ENCODE results near the gene SV2C. TPM values are rescaled to one million over a fixed set of nuclear protein-coding genes. Genes with fewer than 3 reads are reported as not detected.

SV2C gene
- total RNA-seq, 5 donors from 2014 or later (not counting 1 experiment from before 2014, with no cell fraction given) = 0.03 to 0.07 (median 0.03) TPM; not detected in 2

GRCh38 chr5:76050134-76050533, 33.0 kb upstream of the SV2C start:
- WGBS (ENCODE audit: insufficient coverage) = no CpG with 5 or more reads among the region's 1 CpG
- ChIA-PET POLR2A (no interaction called here), CTCF (no interaction called here)
- ATAC-seq (replicated peaks in 1 of 4) (no peak), DNase-seq (no peak)
- H3K4me3 ChIP-seq (ENCODE audit: control insufficient read depth in 1 of 2, extremely low read depth in 1 of 2, low read length in 1 of 2) = no peak overlapping the region
- no peaks in the 10 kb centered on the region for H3K9me3 Mint-ChIP-seq
- no peaks in the 10 kb centered on the region for H3K36me3 ChIP-seq (ENCODE audit: control insufficient read depth in 2 of 2, extremely low read depth in 1 of 2, insufficient read depth in 1 of 2, low read length in 1 of 2)
- H3K27me3 Mint-ChIP-seq = peaks cover 19 to 22% of the 10 kb centered on the region in 2 donors
- H3K27ac Mint-ChIP-seq = no peak overlapping the region
- H3K9me3 ChIP-seq = no peaks in the 10 kb centered on the region
- H3K36me3 Mint-ChIP-seq = no peaks in the 10 kb centered on the region
- peaks cover 0 to 6% of the 10 kb centered on the region in 2 experiments for H3K27me3 ChIP-seq (replicated peaks in 1 of 2; ENCODE audit: control insufficient read depth in 2 of 2, extremely low read depth in 1 of 2, insufficient read depth in 2 of 2, low read length in 1 of 2)
- no peaks in the 10 kb centered on the region for H3K4me1 Mint-ChIP-seq
- H3K27ac ChIP-seq (ENCODE audit: low read length) = no peak overlapping the region
- no peak overlapping the region for H3K4me3 Mint-ChIP-seq
- no peaks in the 10 kb centered on the region for H3K4me1 ChIP-seq (ENCODE audit: control insufficient read depth in 1 of 2, extremely low read depth in 1 of 2, insufficient read depth in 2 of 2, low read length in 2 of 2)

GRCh38 chr5:76062502-76063041, 20.6 kb upstream of the SV2C start:
- H3K9me3 Mint-ChIP-seq = no peaks in the 10 kb centered on the region
- H3K4me1 ChIP-seq (ENCODE audit: control insufficient read depth in 1 of 2, extremely low read depth in 1 of 2, insufficient read depth in 2 of 2, low read length in 2 of 2) = no peaks in the 10 kb centered on the region
- H3K9me3 ChIP-seq = no peaks in the 10 kb centered on the region
- 86% methylated on average over 1 of the region's 4 CpGs for WGBS (ENCODE audit: insufficient coverage)
- H3K4me3 Mint-ChIP-seq = no peak overlapping the region
- no peaks in the 10 kb centered on the region for H3K36me3 Mint-ChIP-seq
- ATAC-seq (replicated peaks in 1 of 4) (no peak), DNase-seq (no peak)
- peaks cover 15 to 23% of the 10 kb centered on the region in 2 donors for H3K27me3 Mint-ChIP-seq
- no peaks in the 10 kb centered on the region for H3K36me3 ChIP-seq (ENCODE audit: control insufficient read depth in 2 of 2, extremely low read depth in 1 of 2, insufficient read depth in 1 of 2, low read length in 1 of 2)
- H3K27ac Mint-ChIP-seq = no peak overlapping the region
- POLR2A ChIA-PET = no interaction called here
- CTCF ChIA-PET = no interaction called here
- no peak overlapping the region for H3K27ac ChIP-seq (ENCODE audit: low read length)
- H3K27me3 ChIP-seq (replicated peaks in 1 of 2; ENCODE audit: control insufficient read depth in 2 of 2, extremely low read depth in 1 of 2, insufficient read depth in 2 of 2, low read length in 1 of 2) = peaks cover 0 to 2% of the 10 kb centered on the region in 2 experiments
- H3K4me3 ChIP-seq (ENCODE audit: control insufficient read depth in 1 of 2, extremely low read depth in 1 of 2, low read length in 1 of 2) = no peak overlapping the region
- no peaks in the 10 kb centered on the region for H3K4me1 Mint-ChIP-seq

GRCh38 chr5:76065258-76065657, 17.9 kb upstream of the SV2C start:
- peaks cover 13 to 26% of the 10 kb centered on the region in 2 donors for H3K27me3 Mint-ChIP-seq
- no peaks in the 10 kb centered on the region for H3K4me1 ChIP-seq (ENCODE audit: control insufficient read depth in 1 of 2, extremely low read depth in 1 of 2, insufficient read depth in 2 of 2, low read length in 2 of 2)
- no peaks in the 10 kb centered on the region for H3K9me3 ChIP-seq
- ChIA-PET CTCF (interaction anchor here (0.6 kb wide), 2 partner anchors 455 to 780 kb away, joined by 3 to 5 read pairs; no protein-coding TSS in a partner anchor), POLR2A (no interaction called here)
- H3K36me3 ChIP-seq (ENCODE audit: control insufficient read depth in 2 of 2, extremely low read depth in 1 of 2, insufficient read depth in 1 of 2, low read length in 1 of 2) = no peaks in the 10 kb centered on the region
- DNase-seq = no peak
- H3K9me3 Mint-ChIP-seq = no peaks in the 10 kb centered on the region
- H3K27ac Mint-ChIP-seq = no peak overlapping the region
- no peak overlapping the region for H3K4me3 Mint-ChIP-seq
- peaks cover 2 to 7% of the 10 kb centered on the region in 2 experiments for H3K27me3 ChIP-seq (replicated peaks in 1 of 2; ENCODE audit: control insufficient read depth in 2 of 2, extremely low read depth in 1 of 2, insufficient read depth in 2 of 2, low read length in 1 of 2)
- ATAC-seq (replicated peaks in 1 of 4) = no peak
- H3K4me3 ChIP-seq (ENCODE audit: control insufficient read depth in 1 of 2, extremely low read depth in 1 of 2, low read length in 1 of 2) = no peak overlapping the region
- no peak overlapping the region for H3K27ac ChIP-seq (ENCODE audit: low read length)
- WGBS (ENCODE audit: insufficient coverage) = 60% methylated on average over 1 of the region's 5 CpGs
- no peaks in the 10 kb centered on the region for H3K4me1 Mint-ChIP-seq
- H3K36me3 Mint-ChIP-seq = no peaks in the 10 kb centered on the region

- Histone ChIP-seq H3K27me3 (replicated peaks in 1 of 2; ENCODE audit: control insufficient read depth in 2 of 2, extremely low read depth in 1 of 2, insufficient read depth in 2 of 2, low read length in 1 of 2) (peaks cover 0 to 7% of the 10 kb centered on the region in 2 experiments), H3K4me1 (ENCODE audit: control insufficient read depth in 1 of 2, extremely low read depth in 1 of 2, insufficient read depth in 2 of 2, low read length in 2 of 2) (no peaks in the 10 kb centered on the region), H3K9me3 (no peaks in the 10 kb centered on the region), H3K27ac (ENCODE audit: low read length) (no peak overlapping the region), H3K4me3 (ENCODE audit: control insufficient read depth in 1 of 2, extremely low read depth in 1 of 2, low read length in 1 of 2) (no peak overlapping the region), H3K36me3 (ENCODE audit: control insufficient read depth in 2 of 2, extremely low read depth in 1 of 2, insufficient read depth in 1 of 2, low read length in 1 of 2) (no peaks in the 10 kb centered on the region)
- H3K9me3 Mint-ChIP-seq = no peaks in the 10 kb centered on the region
- ChIA-PET CTCF (no interaction called here), POLR2A (interaction anchor here in 1 of 2 donors (0.5 kb wide), 1 partner anchor 573 kb away, joined by 3 read pairs; no protein-coding TSS in a partner anchor)
- H3K27ac Mint-ChIP-seq = no peak overlapping the region
- no peak overlapping the region for H3K4me3 Mint-ChIP-seq
- 76% methylated on average over 3 of the region's 4 CpGs for WGBS (ENCODE audit: insufficient coverage)
- H3K27me3 Mint-ChIP-seq = peaks cover 31 to 38% of the 10 kb centered on the region in 2 donors
- H3K36me3 Mint-ChIP-seq = no peaks in the 10 kb centered on the region
- ATAC-seq (replicated peaks in 1 of 4) (no peak), DNase-seq (no peak)
- no peaks in the 10 kb centered on the region for H3K4me1 Mint-ChIP-seq
Measured at GRCh38 chr5:76069061-76069735, 14.0 kb upstream of the SV2C start.

GRCh38 chr5:76074487-76075065, 8.6 kb upstream of the SV2C start:
- 50% methylated on average over 1 of the region's 2 CpGs for WGBS (ENCODE audit: insufficient coverage)
- no peaks in the 10 kb centered on the region for H3K9me3 Mint-ChIP-seq
- ATAC-seq (replicated peaks in 1 of 4) (peak in 3 of 4 experiments; percentile 49 to 57 (median 55)), DNase-seq (peak in 6 of 35 experiments; percentile 10 to 46 (median 17))
- CTCF ChIA-PET = interaction anchor here in 1 of 2 donors (1.0 to 1.7 kb wide), 5 partner anchors 101 to 700 kb away, joined by 3 to 8 read pairs (median 4); no protein-coding TSS in a partner anchor
- H3K27me3 Mint-ChIP-seq = peaks cover 53 to 68% of the 10 kb centered on the region in 2 donors
- no peak overlapping the region for H3K4me3 Mint-ChIP-seq
- no peak overlapping the region for H3K27ac Mint-ChIP-seq
- H3K36me3 Mint-ChIP-seq = no peaks in the 10 kb centered on the region
- no peak overlapping the region for H3K27ac ChIP-seq (ENCODE audit: low read length)
- peaks cover 3 to 10% of the 10 kb centered on the region in 2 experiments for H3K27me3 ChIP-seq (replicated peaks in 1 of 2; ENCODE audit: control insufficient read depth in 2 of 2, extremely low read depth in 1 of 2, insufficient read depth in 2 of 2, low read length in 1 of 2)
- no peaks in the 10 kb centered on the region for H3K9me3 ChIP-seq
- POLR2A ChIA-PET = no interaction called here
- no peaks in the 10 kb centered on the region for H3K4me1 ChIP-seq (ENCODE audit: control insufficient read depth in 1 of 2, extremely low read depth in 1 of 2, insufficient read depth in 2 of 2, low read length in 2 of 2)
- H3K36me3 ChIP-seq (ENCODE audit: control insufficient read depth in 2 of 2, extremely low read depth in 1 of 2, insufficient read depth in 1 of 2, low read length in 1 of 2) = no peaks in the 10 kb centered on the region
- no peaks in the 10 kb centered on the region for H3K4me1 Mint-ChIP-seq
- no peak overlapping the region for H3K4me3 ChIP-seq (ENCODE audit: control insufficient read depth in 1 of 2, extremely low read depth in 1 of 2, low read length in 1 of 2)

- H3K27me3 ChIP-seq (replicated peaks in 1 of 2; ENCODE audit: control insufficient read depth in 2 of 2, extremely low read depth in 1 of 2, insufficient read depth in 2 of 2, low read length in 1 of 2) = peaks cover 37 to 43% of the 10 kb centered on the region in 2 experiments
- H3K4me3 ChIP-seq (ENCODE audit: control insufficient read depth in 1 of 2, extremely low read depth in 1 of 2, low read length in 1 of 2) = peak overlapping the region in 1 of 2 donors; percentile 35
- POLR2A ChIA-PET = no interaction called here
- Mint-ChIP-seq H3K4me1 (peaks cover 28 to 31% (median 29%) of the 10 kb centered on the region in 3 donors), H3K4me3 (peak overlapping the region; percentile 39 to 74 (median 56)), H3K36me3 (no peaks in the 10 kb centered on the region), H3K9me3 (no peaks in the 10 kb centered on the region), H3K27ac (peak overlapping the region in 1 of 2 donors; percentile 13), H3K27me3 (peaks cover 70 to 74% of the 10 kb centered on the region in 2 donors)
- no peak for ATAC-seq (replicated peaks in 1 of 4)
- no peak for DNase-seq
- WGBS (ENCODE audit: insufficient coverage) = 7% methylated on average over 35 of the region's 45 CpGs
- H3K27ac ChIP-seq (ENCODE audit: low read length) = no peak overlapping the region
- CTCF ChIA-PET = no interaction called here
- H3K4me1 ChIP-seq (ENCODE audit: control insufficient read depth in 1 of 2, extremely low read depth in 1 of 2, insufficient read depth in 2 of 2, low read length in 2 of 2) = peaks cover 3 to 31% of the 10 kb centered on the region in 2 experiments
- no peaks in the 10 kb centered on the region for H3K36me3 ChIP-seq (ENCODE audit: control insufficient read depth in 2 of 2, extremely low read depth in 1 of 2, insufficient read depth in 1 of 2, low read length in 1 of 2)
- no peaks in the 10 kb centered on the region for H3K9me3 ChIP-seq
Measured at GRCh38 chr5:76081811-76082771, 1.1 kb upstream of the SV2C start.

All from T-cell (primary cell).